ENCODE measurements around the gene PAX5. TPM values are rescaled to one million over a fixed set of nuclear protein-coding genes. Genes with fewer than 3 reads are reported as not detected.

PAX5 gene
- total RNA-seq, 4 donors from 2014 or later: under 0.01 to 0.29 TPM; not detected in 2

DNA sequence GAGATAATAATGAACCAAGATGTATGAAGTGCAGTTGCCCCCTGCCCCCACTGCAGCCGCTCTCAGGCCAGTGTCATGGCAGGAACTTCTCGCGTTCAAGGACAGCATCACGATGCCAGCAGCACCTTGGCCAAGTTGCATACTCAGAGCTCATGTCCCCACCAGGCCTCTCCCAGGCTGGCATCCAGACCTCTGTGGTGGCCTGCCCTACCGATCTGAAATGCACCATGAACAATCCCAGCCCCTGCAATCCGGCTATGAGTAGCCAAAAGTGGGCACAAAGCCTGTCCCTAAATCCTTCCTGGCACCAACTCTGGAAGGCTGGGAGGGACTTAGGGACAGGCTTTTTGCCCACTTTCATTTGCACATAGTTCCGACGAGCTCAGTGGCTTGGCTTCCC, 140.9 kb downstream of the PAX5 start:
- DNase-seq: no peak
- WGBS, 2 donors: 64 to 78% methylated on average over 6 to 8 of the region's 8 CpGs

DNA sequence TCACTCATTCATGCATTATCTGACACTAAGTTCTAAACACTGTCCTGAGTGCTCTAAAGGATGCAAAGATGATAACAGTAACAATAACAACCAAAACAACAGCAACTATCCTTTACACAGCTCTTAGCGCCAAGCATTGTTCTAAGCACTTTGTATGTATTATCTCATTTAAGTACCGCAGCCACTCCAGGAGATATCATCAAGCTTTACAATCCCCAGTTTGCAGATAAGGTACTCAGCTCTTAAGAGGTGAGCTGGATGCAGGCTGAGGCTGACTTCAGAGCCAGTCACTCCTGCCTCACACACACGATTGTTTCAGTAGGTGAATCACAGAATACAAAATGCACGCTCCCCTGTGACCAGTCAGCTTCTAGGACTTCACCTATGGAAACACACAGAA, 141.8 kb downstream of the PAX5 start:
- 64 to 69% methylated on average over 4 of the region's 4 CpGs for WGBS, 2 donors
- Histone ChIP-seq H3K4me3 (no peak overlapping the region), H3K27me3 (peaks cover 0 to 43% (median 0%) of the 10 kb centered on the region in 4 donors), H3K9me3 (no peaks in the 10 kb centered on the region), H3K36me3 (no peaks in the 10 kb centered on the region), H3K27ac (no peak overlapping the region), H3K4me1 (no peaks in the 10 kb centered on the region)
- intact Hi-C loops (cut with DNase I): no loop called here
- TF ChIP-seq POLR2A (IDR thresholded peaks at IDR 0.05): no peak
- TF ChIP-seq, protein P1, sequence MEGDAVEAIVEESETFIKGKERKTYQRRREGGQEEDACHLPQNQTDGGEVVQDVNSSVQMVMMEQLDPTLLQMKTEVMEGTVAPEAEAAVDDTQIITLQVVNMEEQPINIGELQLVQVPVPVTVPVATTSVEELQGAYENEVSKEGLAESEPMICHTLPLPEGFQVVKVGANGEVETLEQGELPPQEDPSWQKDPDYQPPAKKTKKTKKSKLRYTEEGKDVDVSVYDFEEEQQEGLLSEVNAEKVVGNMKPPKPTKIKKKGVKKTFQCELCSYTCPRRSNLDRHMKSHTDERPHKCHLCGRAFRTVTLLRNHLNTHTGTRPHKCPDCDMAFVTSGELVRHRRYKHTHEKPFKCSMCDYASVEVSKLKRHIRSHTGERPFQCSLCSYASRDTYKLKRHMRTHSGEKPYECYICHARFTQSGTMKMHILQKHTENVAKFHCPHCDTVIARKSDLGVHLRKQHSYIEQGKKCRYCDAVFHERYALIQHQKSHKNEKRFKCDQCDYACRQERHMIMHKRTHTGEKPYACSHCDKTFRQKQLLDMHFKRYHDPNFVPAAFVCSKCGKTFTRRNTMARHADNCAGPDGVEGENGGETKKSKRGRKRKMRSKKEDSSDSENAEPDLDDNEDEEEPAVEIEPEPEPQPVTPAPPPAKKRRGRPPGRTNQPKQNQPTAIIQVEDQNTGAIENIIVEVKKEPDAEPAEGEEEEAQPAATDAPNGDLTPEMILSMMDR (IDR thresholded peaks at IDR 0.05): no peak
- DNase-seq: no peak

More for the DNA sequence above, 140.9 kb downstream of the PAX5 start:
- Histone ChIP-seq H3K36me3 (no peaks in the 10 kb centered on the region), H3K4me3 (no peak overlapping the region), H3K27me3 (peaks cover 0 to 48% (median 0%) of the 10 kb centered on the region in 4 donors), H3K9me3 (no peaks in the 10 kb centered on the region), H3K4me1 (no peaks in the 10 kb centered on the region), H3K27ac (no peak overlapping the region)
- intact Hi-C loops (cut with DNase I): no loop called here
- TF ChIP-seq POLR2A (IDR thresholded peaks at IDR 0.05): no peak
- TF ChIP-seq, protein P1 (IDR thresholded peaks at IDR 0.05): no peak

DNA sequence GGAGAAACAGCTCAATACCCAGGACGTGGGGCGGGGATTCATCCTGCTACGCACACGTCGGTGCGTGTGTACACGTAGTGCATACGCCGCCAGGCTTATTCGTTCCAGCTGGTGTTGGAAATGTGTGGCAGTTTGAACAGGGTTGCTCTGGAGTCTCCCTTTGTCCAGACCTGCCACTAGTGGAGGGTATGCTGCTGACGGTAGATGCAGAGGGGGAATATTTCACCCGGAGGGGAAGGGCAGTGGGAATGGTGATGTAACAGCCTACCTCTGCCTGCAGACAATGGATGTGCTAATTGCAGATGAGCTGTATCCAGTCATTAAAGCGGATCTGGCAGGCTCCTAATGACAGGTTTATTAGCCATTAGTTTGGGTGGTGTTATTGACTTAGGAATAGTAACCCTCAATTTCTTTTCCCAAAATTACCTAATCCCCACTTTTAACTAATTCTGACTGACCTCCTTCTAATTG, 142.7 kb downstream of the PAX5 start:
- H3K27me3 ChIP-seq: peaks cover 0 to 38% (median 0%) of the 10 kb centered on the region in 4 donors
- TF ChIP-seq, protein P1 (IDR thresholded peaks at IDR 0.05): no peak
- TF ChIP-seq POLR2A (IDR thresholded peaks at IDR 0.05): no peak
- no peaks in the 10 kb centered on the region for H3K4me1 ChIP-seq
- no peak overlapping the region for H3K27ac ChIP-seq
- H3K36me3 ChIP-seq: no peaks in the 10 kb centered on the region
- DNase-seq: no peak
- H3K4me3 ChIP-seq: no peak overlapping the region
- WGBS, 2 donors: 47 to 56% methylated on average over 12 to 13 of the region's 13 CpGs
- intact Hi-C loops (cut with DNase I): no loop called here
- H3K9me3 ChIP-seq: no peaks in the 10 kb centered on the region

DNA sequence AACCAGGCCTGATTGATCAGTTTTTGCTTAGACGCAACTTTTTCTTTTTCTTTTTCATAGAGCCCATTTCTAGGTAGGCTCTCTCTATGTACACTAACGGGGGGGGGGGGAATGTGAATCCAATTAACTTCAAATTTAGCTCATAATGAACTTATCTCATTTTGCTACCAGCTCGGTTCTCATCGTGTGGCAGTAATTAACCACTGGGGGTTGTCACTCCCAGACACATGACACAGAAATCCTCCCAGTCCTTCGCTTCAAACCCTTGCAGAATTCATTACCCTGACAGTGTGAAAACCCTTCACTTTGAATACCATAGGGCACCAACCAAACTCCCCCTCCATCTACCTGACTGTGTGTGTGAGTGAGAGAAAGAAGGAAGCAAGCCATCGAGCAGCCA, 144.2 kb downstream of the PAX5 start:
- no peak for DNase-seq
- Histone ChIP-seq H3K36me3 (no peaks in the 10 kb centered on the region), H3K27ac (no peak overlapping the region), H3K4me1 (no peaks in the 10 kb centered on the region), H3K27me3 (peaks cover 0 to 51% (median 0%) of the 10 kb centered on the region in 4 donors), H3K4me3 (no peak overlapping the region), H3K9me3 (no peaks in the 10 kb centered on the region)
- intact Hi-C loops (cut with DNase I): no loop called here
- 59 to 64% methylated on average over 6 of the region's 6 CpGs for WGBS, 2 donors
- TF ChIP-seq POLR2A (IDR thresholded peaks at IDR 0.05): no peak
- TF ChIP-seq, protein P1 (IDR thresholded peaks at IDR 0.05): no peak

DNA sequence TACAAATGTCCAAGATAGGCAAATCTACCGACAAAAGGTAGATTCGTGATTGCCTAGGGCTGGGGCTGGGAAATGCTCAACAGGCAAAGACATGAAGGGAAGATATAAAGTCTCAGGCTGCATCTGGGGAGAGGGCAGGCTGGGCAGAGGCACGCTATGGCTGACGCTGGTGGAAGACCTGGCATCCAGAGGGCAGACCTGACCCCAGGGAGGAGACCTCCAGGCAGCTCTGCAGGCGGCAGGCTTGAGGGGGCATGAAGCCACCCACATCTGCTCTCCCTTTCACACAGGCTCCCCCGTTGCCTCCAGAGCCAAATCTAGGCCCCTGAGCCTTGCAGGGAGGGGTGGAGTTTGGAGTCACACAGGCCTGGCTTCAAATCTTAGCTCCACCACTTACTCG, 145.5 kb downstream of the PAX5 start:
- 53 to 72% methylated on average over 5 to 7 of the region's 7 CpGs for WGBS, 2 donors
- no peak for TF ChIP-seq POLR2A (IDR thresholded peaks at IDR 0.05)
- TF ChIP-seq, protein P1 (IDR thresholded peaks at IDR 0.05): no peak
- no peaks in the 10 kb centered on the region for H3K9me3 ChIP-seq
- no peak overlapping the region for H3K27ac ChIP-seq
- H3K36me3 ChIP-seq: no peaks in the 10 kb centered on the region
- H3K4me1 ChIP-seq: no peaks in the 10 kb centered on the region
- H3K27me3 ChIP-seq: peaks cover 0 to 58% (median 0%) of the 10 kb centered on the region in 4 donors
- DNase-seq: no peak
- intact Hi-C loops (cut with DNase I): no loop called here
- H3K4me3 ChIP-seq: no peak overlapping the region

Data from esophagus squamous epithelium (tissue), 5 donors.